GM23248 (cell line): Measurements from ENCODE around the gene LRBA. TPM values are rescaled to one million over a fixed set of nuclear protein-coding genes. Genes with fewer than 3 reads are reported as not detected.

Source experiments
- DNase-seq: peaks from one replicate; pipeline ENCODE4 v3.0.0-alpha.2; 2015
- H2AFZ ChIP-seq: fragments of 200-600 bp; sonication (generic); 2 replicates; pipeline ENCODE4 v1.6.1; 2016; ENCODE audit warnings: antibody characterized with exemption
- H3F3A ChIP-seq: fragments of 200-600 bp; sonication (generic); 2 replicates; pipeline ENCODE4 v1.6.1; 2016; ENCODE audit warnings: mild to moderate bottlenecking, antibody characterized with exemption, mixed run types; ENCODE audit not compliant: insufficient read depth
- H3K27ac ChIP-seq: fragments of 200-600 bp; sonication (generic); 2 replicates; pipeline ENCODE4 v1.5.1; 2016; ENCODE audit warnings: mild to moderate bottlenecking
- H3K27me3 ChIP-seq: fragments of 200-600 bp; sonication (generic); replicated peaks from 2 replicates; pipeline ENCODE4 v1.6.1; 2016; ENCODE audit warnings: mild to moderate bottlenecking; ENCODE audit not compliant: insufficient read depth
- H3K36me3 ChIP-seq: fragments of 200-600 bp; sonication (generic); 2 replicates; pipeline ENCODE4 v1.6.1; 2016; ENCODE audit warnings: low read depth, mild to moderate bottlenecking
- H3K4me1 ChIP-seq: fragments of 200-600 bp; sonication (generic); 2 replicates; pipeline ENCODE4 v1.6.1; 2016; ENCODE audit warnings: mild to moderate bottlenecking; ENCODE audit not compliant: insufficient read depth
- H3K4me2 ChIP-seq: fragments of 200-600 bp; sonication (generic); one replicate; pipeline ENCODE4 v1.6.1; 2016; ENCODE audit warnings: mild to moderate bottlenecking; ENCODE audit not compliant: unreplicated experiment
- H3K4me3 ChIP-seq: fragments of 200-600 bp; sonication (generic); 2 replicates; pipeline ENCODE4 v1.5.1; 2016; ENCODE audit warnings: mild to moderate bottlenecking
- H3K79me2 ChIP-seq: fragments of 200-600 bp; sonication (generic); 2 replicates; pipeline ENCODE4 v1.6.1; 2016; ENCODE audit warnings: mild to moderate bottlenecking; ENCODE audit not compliant: insufficient read depth
- H3K9ac ChIP-seq: fragments of 200-600 bp; sonication (generic); 2 replicates; pipeline ENCODE4 v1.6.1; 2016; ENCODE audit warnings: mild to moderate bottlenecking
- H3K9me2 ChIP-seq: fragments of 200-600 bp; sonication (generic); 2 replicates; pipeline ENCODE4 v1.6.1; 2016; ENCODE audit warnings: mixed run types, mild to moderate bottlenecking, moderate library complexity; ENCODE audit not compliant: insufficient read depth
- H3K9me3 ChIP-seq: fragments of 200-600 bp; sonication (generic); one replicate; pipeline ENCODE4 v1.6.1; 2017; ENCODE audit warnings: low read depth
- H4K20me1 ChIP-seq: fragments of 200-600 bp; sonication (generic); 2 replicates; pipeline ENCODE4 v1.6.0; 2016; ENCODE audit not compliant: insufficient read depth
- EZH2 ChIP-seq: fragments of 200-600 bp; sonication (generic); IDR thresholded peaks from 2 replicates; pipeline ENCODE4 v1.6.1; 2018; ENCODE audit warnings: antibody characterized with exemption, mild to moderate bottlenecking; ENCODE audit not compliant: insufficient read depth, poor library complexity, severe bottlenecking
- EZH2phosphoT487 ChIP-seq: fragments of 200-600 bp; sonication (generic); IDR thresholded peaks from 2 replicates; pipeline ENCODE4 v1.6.1; 2018; ENCODE audit warnings: antibody characterized with exemption, moderate library complexity, mild to moderate bottlenecking, low read depth; ENCODE audit not compliant: insufficient read depth
- WGBS, 2 experiments: methylation state at CpG; one replicate each; pipeline ENCODE4 v1.1.6; 2015 to 2017; ENCODE audit warnings: low lambda C conversion rate in 2 of 2, low coverage in 1 of 2; ENCODE audit errors: missing lambda C conversion rate in 2 of 2; 5-methylcytosine and 5-hydroxymethylcytosine counted together
- in situ Hi-C: fragments of 300-500 bp; cut with MboI; formaldehyde crosslinking; loops from 2 replicates; pipeline ENCODE4 v1.15.0; 2020
- polyA plus RNA-seq: library from polyadenylated mRNA; unstranded; fragments of >200 nt; fragmentation: Nextera tagmentation; extraction: Ambion mirVana; gene quantifications from 2 replicates; pipeline ENCODE4 v1.2.1, GENCODE V29; 2016
- small RNA-seq: library from RNA; depleted of rRNA; stranded (forward); fragments of <200 nt; gene quantifications from one replicate; pipeline ENCODE3, GENCODE V24; 2014; ENCODE audit warnings: low read depth, low replicate concordance
- total RNA-seq: library from RNA; depleted of rRNA; stranded (reverse); fragments of >200 nt; shearing (Covaris generic); gene quantifications from 2 replicates; pipeline ENCODE4 v1.2.3, GENCODE V29; 2014; rRNA removed

The LRBA gene
- total and polyA plus RNA-seq, 2 experiments from 2014 or later: 6.6 to 17.8 TPM

GRCh38 chr4:150216726-150217125, 798.4 kb downstream of the LRBA start:
- H3K9me3 ChIP-seq: no peaks in the 10 kb centered on the region
- H3K9ac ChIP-seq: no peak overlapping the region
- no peak overlapping the region for H2AFZ ChIP-seq
- H3K4me2 ChIP-seq: no peak overlapping the region
- in situ Hi-C loops: loop anchor here (10.0 kb wide), 1 partner anchor 212 kb away; no protein-coding TSS in a partner anchor
- no peaks in the 10 kb centered on the region for H4K20me1 ChIP-seq
- H3K4me1 ChIP-seq: peaks cover 35% of the 10 kb centered on the region
- peaks cover 24% of the 10 kb centered on the region for H3F3A ChIP-seq
- H3K9me2 ChIP-seq: no peaks in the 10 kb centered on the region; the same call in 1 of the 2 replicates
- no peak for DNase-seq
- TF ChIP-seq EZH2phosphoT487 (no peak), EZH2 (no peak)
- 0 out of 2 replicates have a peak overlapping the region, but pooled peaks have one; percentile 6 for H3K27ac ChIP-seq
- H3K36me3 ChIP-seq: no peaks in the 10 kb centered on the region
- no peaks in the 10 kb centered on the region for H3K79me2 ChIP-seq
- no peak overlapping the region for H3K4me3 ChIP-seq
- no peaks in the 10 kb centered on the region for H3K27me3 ChIP-seq
- 72 to 75% methylated on average over 5 of the region's 5 CpGs for WGBS, 2 experiments

- no peak overlapping the region for H3K27ac ChIP-seq
These were observed 799.5 kb downstream of the LRBA start for GRCh38 chr4:150215601-150216000.

More at GRCh38 chr4:150215601-150216000, 799.5 kb downstream of the LRBA start:
- no peak overlapping the region for H2AFZ ChIP-seq
- no peak overlapping the region for H3K4me2 ChIP-seq
- in situ Hi-C loops: loop anchor here (10.0 kb wide), 1 partner anchor 211 kb away; no protein-coding TSS in a partner anchor
- H3K4me3 ChIP-seq: no peak overlapping the region
- no peaks in the 10 kb centered on the region for H3K36me3 ChIP-seq
- no peaks in the 10 kb centered on the region for H3K27me3 ChIP-seq
- no peaks in the 10 kb centered on the region for H3K79me2 ChIP-seq
- no peak overlapping the region for H3K9ac ChIP-seq
- no peaks in the 10 kb centered on the region for H4K20me1 ChIP-seq
- no peaks in the 10 kb centered on the region for H3K9me3 ChIP-seq
- H3K9me2 ChIP-seq: no peaks in the 10 kb centered on the region; the same call in 1 of the 2 replicates
- TF ChIP-seq EZH2 (no peak), EZH2phosphoT487 (no peak)
- peaks cover 26% of the 10 kb centered on the region for H3F3A ChIP-seq
- WGBS, 2 experiments: 94 to 99% methylated on average over 3 of the region's 3 CpGs
- no peak for DNase-seq
- peaks cover 41% of the 10 kb centered on the region for H3K4me1 ChIP-seq

Small RNA genes lying within 50 kb of the gene (small RNA-seq; reads per million reads assigned to genes)
- not detected for gene RNA5SP168

Other genes with a start within 250 kb of the LRBA start
- gene RPS3A, start 84.3 kb upstream of the LRBA start, total RNA-seq: 1,990 and 2,540 TPM in 2 replicates
- gene RPS3A, start 84.3 kb upstream of the LRBA start, polyA plus RNA-seq: 870 and 943 TPM in 2 replicates